Activated CD4-positive, CD25-positive, alpha-beta regulatory T cell treated with anti-CD3 and anti-CD28 coated beads, Interleukin-2, amount 50 U/mL, for 24 hours (primary cell): ENCODE data around the gene GSK3A.
A peak's percentile ranks its signal among the peaks of the same experiment; 100 is the strongest.

Source experiments
- ATAC-seq, 2 donors: fragments of 150-1000 bp; cut with Tn5 transposase; one replicate each; pipeline ENCODE4 v1.10.0; 2021; ENCODE audit warnings: mild to moderate bottlenecking in 1 of 2, moderate library complexity in 1 of 2

Gene GSK3A

GRCh38 chr19:42242512-42243409, at the start of gene GSK3A:
GSK3A (minus strand) TSS chr19:42242602; CDS start chr19:42242465, 137 bp downstream.
- ATAC-seq, result peak; percentile 80 to 83

GRCh38 chr19:42291435-42291810, 49.0 kb upstream of the GSK3A start:
- no peak for ATAC-seq

GRCh38 chr19:42290523-42291434, 48.4 kb upstream of the GSK3A start:
- peak; percentile 70 to 71 for ATAC-seq

GRCh38 chr19:42290136-42290522, 47.7 kb upstream of the GSK3A start:
- ATAC-seq, result no peak

GRCh38 chr19:42289556-42290041, 47.2 kb upstream of the GSK3A start:
- ATAC-seq, result no peak

- ATAC-seq, result no peak
These were observed 46.6 kb upstream of the GSK3A start for GRCh38 chr19:42288881-42289555.

- no peak for ATAC-seq
These were observed 46.0 kb upstream of the GSK3A start for GRCh38 chr19:42288387-42288786.

GRCh38 chr19:42287827-42288107, 45.4 kb upstream of the GSK3A start:
- ATAC-seq, result no peak

- ATAC-seq, result no peak
These were observed 44.8 kb upstream of the GSK3A start for GRCh38 chr19:42287017-42287826.

GRCh38 chr19:42286349-42287016, 44.1 kb upstream of the GSK3A start:
- no peak for ATAC-seq

- no peak for ATAC-seq
These were observed 43.6 kb upstream of the GSK3A start for GRCh38 chr19:42285988-42286348.

- ATAC-seq, result no peak
These were observed 43.1 kb upstream of the GSK3A start for GRCh38 chr19:42285541-42285941.

GRCh38 chr19:42284591-42285341, 42.4 kb upstream of the GSK3A start:
- ATAC-seq, result no peak

GRCh38 chr19:42284066-42284501, 41.7 kb upstream of the GSK3A start:
- ATAC-seq, result peak; percentile 22 to 34

GRCh38 chr19:42283188-42284065, 41.0 kb upstream of the GSK3A start:
- peak; percentile 69 to 74 for ATAC-seq

GRCh38 chr19:42282819-42283187, 40.4 kb upstream of the GSK3A start:
- ATAC-seq, result no peak

- no peak for ATAC-seq
These were observed 39.7 kb upstream of the GSK3A start for GRCh38 chr19:42281827-42282762.

- no peak for ATAC-seq
These were observed 38.9 kb upstream of the GSK3A start for GRCh38 chr19:42281146-42281826.
